Endodermal cell (in vitro differentiated cells): Measurements from ENCODE around the gene FKBP1A. TPM values are rescaled to one million over a fixed set of nuclear protein-coding genes. Genes with fewer than 3 reads are reported as not detected.

Experiments used
- DNase-seq: peaks from one replicate; pipeline ENCODE4 v3.0.0-alpha.2; 2017
- H3K27ac ChIP-seq: 2 replicates; pipeline ENCODE4 v1.5.1; 2013; ENCODE audit warnings: mild to moderate bottlenecking, low read depth, low read length, moderate library complexity
- H3K27me3 ChIP-seq: 2 replicates; pipeline ENCODE4 v1.6.1; 2013; ENCODE audit warnings: mild to moderate bottlenecking, low read length, moderate library complexity; ENCODE audit not compliant: insufficient read depth, control insufficient read depth, poor library complexity, severe bottlenecking
- H3K36me3 ChIP-seq: 2 replicates; pipeline ENCODE4 v1.7.0; 2013; ENCODE audit warnings: mild to moderate bottlenecking, low read length, moderate library complexity; ENCODE audit not compliant: control insufficient read depth, insufficient read depth
- H3K4me1 ChIP-seq: one replicate; pipeline ENCODE4 v1.7.0; 2013; ENCODE audit warnings: low read length; ENCODE audit not compliant: control insufficient read depth, insufficient read depth
- H3K4me3 ChIP-seq: 2 replicates; pipeline ENCODE4 v1.5.1; 2013; ENCODE audit warnings: mild to moderate bottlenecking, low read length, moderate library complexity
- H3K9ac ChIP-seq: 2 replicates; pipeline ENCODE4 v1.6.1; 2013; ENCODE audit warnings: mild to moderate bottlenecking, low read length, moderate library complexity; ENCODE audit not compliant: poor library complexity, severe bottlenecking; ENCODE audit errors: extremely low read depth
- H3K9me3 ChIP-seq: 2 replicates; pipeline ENCODE4 v1.6.1; 2013; ENCODE audit warnings: mild to moderate bottlenecking, low read length, moderate library complexity; ENCODE audit not compliant: control insufficient read depth
- H3K27ac Mint-ChIP-seq: 2 replicates; pipeline ENCODE4 v1.8.0; 2020; ENCODE audit warnings: mixed read lengths
- H3K27me3 Mint-ChIP-seq: 2 replicates; pipeline ENCODE4 v1.8.0; 2021; ENCODE audit warnings: mild to moderate bottlenecking, mixed read lengths; ENCODE audit not compliant: insufficient read depth
- H3K36me3 Mint-ChIP-seq: 2 replicates; pipeline ENCODE4 v1.8.0; 2020; ENCODE audit warnings: low read depth, mixed read lengths
- H3K4me1 Mint-ChIP-seq: 2 replicates; pipeline ENCODE4 v1.8.0; 2020; ENCODE audit warnings: mixed read lengths
- H3K4me3 Mint-ChIP-seq: 2 replicates; pipeline ENCODE4 v1.8.0; 2020; ENCODE audit warnings: mild to moderate bottlenecking, moderate library complexity, mixed read lengths
- H3K9me3 Mint-ChIP-seq: 2 replicates; pipeline ENCODE4 v1.8.0; 2020; ENCODE audit warnings: mild to moderate bottlenecking, mixed read lengths
- CTCF ChIP-seq: fragments of 200-600 bp; sonication (generic); conservative IDR thresholded peaks from 2 replicates; pipeline ENCODE4 v1.5.0; 2021; ENCODE audit warnings: antibody characterized with exemption, mild to moderate bottlenecking
- WGBS, 2 experiments: methylation state at CpG; one replicate each; pipeline versions ENCODE4 v1.1.5 to v1.1.7; 2013; ENCODE audit warnings: missing lambda C conversion rate in 2 of 2, mixed read lengths in 1 of 2; ENCODE audit not compliant: insufficient coverage in 1 of 2, insufficient read length in 1 of 2; 5-methylcytosine and 5-hydroxymethylcytosine counted together
- total RNA-seq, 2 donors: library from RNA; stranded (reverse); fragmentation: NEBNext Ultra II Directional in 1 of 2; extraction: Animal tissue kit (Norgen Biotek cat#: 25700) in 1 of 2; gene quantifications; 2 replicates in 1 of 2; 3 replicates in 1 of 2; pipeline ENCODE4 v1.2.1, GENCODE V29; 2021

The FKBP1A gene
- total RNA-seq, 2 donors from 2014 or later, result 181 to 185 TPM

- DNase-seq, result no peak
- no peaks in the 10 kb centered on the region for H3K27me3 ChIP-seq
- no peak for TF ChIP-seq CTCF
- no peak overlapping the region for H3K9ac ChIP-seq
- no peaks in the 10 kb centered on the region for H3K27me3 Mint-ChIP-seq
- H3K4me1 ChIP-seq, result peaks cover 7% of the 10 kb centered on the region
- H3K4me3 ChIP-seq, result no peak overlapping the region
- H3K27ac Mint-ChIP-seq, result no peak overlapping the region
- no peaks in the 10 kb centered on the region for H3K9me3 ChIP-seq
- H3K4me3 Mint-ChIP-seq, result no peak overlapping the region
- H3K36me3 Mint-ChIP-seq, result peaks cover 6% of the 10 kb centered on the region
- 71 to 89% methylated on average over 4 to 6 of the region's 6 CpGs for WGBS, 2 experiments
- peaks cover 25% of the 10 kb centered on the region for H3K36me3 ChIP-seq
- peaks cover 34% of the 10 kb centered on the region for H3K4me1 Mint-ChIP-seq
- no peaks in the 10 kb centered on the region for H3K9me3 Mint-ChIP-seq
- no peak overlapping the region for H3K27ac ChIP-seq
These were observed 4.6 kb downstream of the FKBP1A start for GRCh38 chr20:1388253-1388652.

DNA sequence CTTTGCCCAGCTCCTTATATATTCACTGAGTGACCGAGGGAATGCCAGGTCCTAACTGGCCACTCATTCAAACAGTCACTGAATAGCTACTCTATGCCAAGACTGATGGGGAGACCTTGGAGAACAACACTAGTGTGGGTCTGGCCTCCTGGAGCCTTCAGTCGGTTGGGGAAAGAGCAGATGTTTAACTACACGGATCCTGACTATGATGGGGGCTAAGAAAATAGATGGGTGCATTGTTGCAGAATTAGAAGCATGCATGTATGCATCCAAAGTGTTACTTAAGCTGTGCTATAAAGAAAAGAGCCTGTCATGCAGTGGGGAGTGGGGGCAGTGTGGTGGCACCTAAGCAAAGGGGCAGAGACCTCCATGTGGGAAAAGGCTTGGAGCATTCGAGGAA, 6.5 kb downstream of the FKBP1A start:
- Histone ChIP-seq H3K9ac (no peak overlapping the region), H3K36me3 (peaks cover 31% of the 10 kb centered on the region), H3K4me3 (no peak overlapping the region), H3K27me3 (no peaks in the 10 kb centered on the region), H3K9me3 (no peaks in the 10 kb centered on the region), H3K4me1 (peaks cover 7% of the 10 kb centered on the region), H3K27ac (no peak overlapping the region)
- peaks cover 6% of the 10 kb centered on the region for H3K36me3 Mint-ChIP-seq
- no peaks in the 10 kb centered on the region for H3K9me3 Mint-ChIP-seq
- no peak for TF ChIP-seq CTCF
- no peak for DNase-seq
- H3K27ac Mint-ChIP-seq, result no peak overlapping the region
- H3K4me1 Mint-ChIP-seq, result peaks cover 25% of the 10 kb centered on the region
- H3K4me3 Mint-ChIP-seq, result no peak overlapping the region
- H3K27me3 Mint-ChIP-seq, result no peaks in the 10 kb centered on the region
- 89 to 93% methylated on average over 4 of the region's 4 CpGs for WGBS, 2 experiments

GRCh38 chr20:1383623-1384404, 9.0 kb downstream of the FKBP1A start:
- Histone ChIP-seq H3K27me3 (no peaks in the 10 kb centered on the region), H3K36me3 (peaks cover 25% of the 10 kb centered on the region), H3K9ac (no peak overlapping the region), H3K27ac (no peak overlapping the region), H3K9me3 (no peaks in the 10 kb centered on the region), H3K4me1 (no peaks in the 10 kb centered on the region), H3K4me3 (no peak overlapping the region)
- 94 to 96% methylated on average over 3 to 5 of the region's 5 CpGs for WGBS, 2 experiments
- Mint-ChIP-seq H3K27ac (no peak overlapping the region), H3K4me3 (no peak overlapping the region), H3K27me3 (no peaks in the 10 kb centered on the region), H3K9me3 (no peaks in the 10 kb centered on the region), H3K36me3 (peaks cover 2% of the 10 kb centered on the region), H3K4me1 (peaks cover 9% of the 10 kb centered on the region)
- DNase-seq, result no peak
- no peak for TF ChIP-seq CTCF
